OCI-LY1 (cell line): ENCODE data around the gene CRIM1.

Experiments used
- H2AFZ ChIP-seq: fragments of 200-600 bp; sonication (generic), shearing (Covaris generic); 2 replicates; pipeline ENCODE4 v1.6.0; 2014; ENCODE audit warnings: antibody characterized with exemption, mild to moderate bottlenecking, low read length
- H3F3A ChIP-seq: fragments of 200-600 bp; sonication (generic), shearing (Covaris generic); 2 replicates; pipeline ENCODE4 v1.6.0; 2014; ENCODE audit warnings: mild to moderate bottlenecking, antibody characterized with exemption, low read length, moderate library complexity; ENCODE audit not compliant: insufficient read depth
- H3K27ac ChIP-seq: fragments of 200-600 bp; sonication (generic); 2 replicates; pipeline ENCODE4 v1.5.1; 2014; ENCODE audit warnings: low read length, mixed run types, mild to moderate bottlenecking, low read depth; ENCODE audit not compliant: poor library complexity, severe bottlenecking
- H3K27me3 ChIP-seq: fragments of 200-600 bp; sonication (generic); 2 replicates; pipeline ENCODE4 v1.6.0; 2014; ENCODE audit warnings: antibody characterized with exemption, mild to moderate bottlenecking, low read length, moderate library complexity; ENCODE audit not compliant: insufficient read depth
- H3K36me3 ChIP-seq: fragments of 200-600 bp; sonication (generic); 2 replicates; pipeline ENCODE4 v1.6.1; 2014; ENCODE audit warnings: mild to moderate bottlenecking, antibody characterized with exemption, low read length, moderate library complexity, mixed read lengths; ENCODE audit not compliant: insufficient read depth
- H3K4me1 ChIP-seq: fragments of 200-600 bp; sonication (generic); 2 replicates; pipeline ENCODE4 v1.5.1; 2014; ENCODE audit warnings: mild to moderate bottlenecking, low read length, moderate library complexity; ENCODE audit not compliant: insufficient read depth, severe bottlenecking
- H3K4me2 ChIP-seq: fragments of 200-600 bp; sonication (generic), shearing (Covaris generic); 2 replicates; pipeline ENCODE4 v1.6.1; 2014; ENCODE audit warnings: low read length
- H3K4me3 ChIP-seq: fragments of 200-600 bp; sonication (generic); 2 replicates; pipeline ENCODE4 v1.5.1; 2014; ENCODE audit warnings: low read length, low read depth, mild to moderate bottlenecking, mixed read lengths; ENCODE audit not compliant: poor library complexity, severe bottlenecking
- H3K79me2 ChIP-seq: fragments of 200-600 bp; shearing (Covaris generic); 2 replicates; pipeline ENCODE4 v1.6.1; 2016; ENCODE audit warnings: mixed run types, low read length, mixed read lengths; ENCODE audit not compliant: insufficient read depth
- H3K9ac ChIP-seq: fragments of 200-600 bp; sonication (generic), shearing (Covaris generic); 2 replicates; pipeline ENCODE4 v1.6.1; 2014; ENCODE audit warnings: mild to moderate bottlenecking, low read length, mixed read lengths
- H3K9me2 ChIP-seq: fragments of 200-600 bp; sonication (generic), shearing (Covaris generic); 2 replicates; pipeline ENCODE4 v1.6.1; 2014; ENCODE audit warnings: low read depth, mild to moderate bottlenecking, low read length, mixed read lengths
- H3K9me3 ChIP-seq: fragments of 200-600 bp; shearing (Covaris generic); 2 replicates; pipeline ENCODE4 v1.6.1; 2014; ENCODE audit warnings: low read length, mixed read lengths
- H4K20me1 ChIP-seq: fragments of 200-600 bp; sonication (generic), shearing (Covaris generic); 2 replicates; pipeline ENCODE4 v1.6.0; 2016; ENCODE audit warnings: mild to moderate bottlenecking, low read length; ENCODE audit not compliant: insufficient read depth
- CTCF ChIP-seq: fragments of 200-600 bp; sonication (generic), shearing (Covaris generic); IDR thresholded peaks from 2 replicates; pipeline ENCODE4 v1.5.1; 2017; ENCODE audit warnings: mild to moderate bottlenecking, antibody characterized with exemption, low read length, moderate library complexity, mixed read lengths
- EZH2 ChIP-seq: fragments of 200-600 bp; sonication (generic), shearing (Covaris generic); IDR thresholded peaks from 2 replicates; pipeline ENCODE4 v1.8.0; 2017; ENCODE audit warnings: borderline replicate concordance, mixed run types, mild to moderate bottlenecking, antibody characterized with exemption, low read length, moderate library complexity, mixed read lengths

CRIM1 gene

GRCh38 chr2:36573165-36573564 lies 217.6 kb downstream of the CRIM1 start:
- no peaks in the 10 kb centered on the region for H3K9me2 ChIP-seq
- no peak overlapping the region for H2AFZ ChIP-seq
- H3K4me1 ChIP-seq, result no peaks in the 10 kb centered on the region
- no peaks in the 10 kb centered on the region for H3K79me2 ChIP-seq
- H3K9ac ChIP-seq, result no peak overlapping the region
- no peak overlapping the region for H3K4me2 ChIP-seq
- peaks cover 43% of the 10 kb centered on the region for H3K36me3 ChIP-seq
- H3K9me3 ChIP-seq, result no peaks in the 10 kb centered on the region
- H3K27ac ChIP-seq, result no peak overlapping the region
- no peak overlapping the region for H3K4me3 ChIP-seq
- H4K20me1 ChIP-seq, result no peaks in the 10 kb centered on the region
- no peaks in the 10 kb centered on the region for H3K27me3 ChIP-seq
- no peaks in the 10 kb centered on the region for H3F3A ChIP-seq
- no peak for TF ChIP-seq EZH2
- TF ChIP-seq CTCF, result no peak

GRCh38 chr2:36574560-36574959 lies 219.0 kb downstream of the CRIM1 start:
- Histone ChIP-seq H3K27ac (no peak overlapping the region), H3K4me3 (no peak overlapping the region), H3K4me1 (no peaks in the 10 kb centered on the region), H3K9me3 (no peaks in the 10 kb centered on the region), H3K9me2 (no peaks in the 10 kb centered on the region), H3K36me3 (peaks cover 57% of the 10 kb centered on the region), H3K27me3 (no peaks in the 10 kb centered on the region), H2AFZ (no peak overlapping the region), H3K9ac (no peak overlapping the region), H3K79me2 (no peaks in the 10 kb centered on the region), H3K4me2 (no peak overlapping the region), H3F3A (no peaks in the 10 kb centered on the region), H4K20me1 (no peaks in the 10 kb centered on the region)
- TF ChIP-seq EZH2, result no peak
- no peak for TF ChIP-seq CTCF

GRCh38 chr2:36577884-36578283 lies 222.3 kb downstream of the CRIM1 start:
- no peaks in the 10 kb centered on the region for H3K9me3 ChIP-seq
- TF ChIP-seq EZH2 (no peak), CTCF (no peak)
- no peaks in the 10 kb centered on the region for H3K4me1 ChIP-seq
- H4K20me1 ChIP-seq, result no peaks in the 10 kb centered on the region
- H3K9ac ChIP-seq, result no peak overlapping the region
- no peaks in the 10 kb centered on the region for H3F3A ChIP-seq
- no peaks in the 10 kb centered on the region for H3K79me2 ChIP-seq
- H3K36me3 ChIP-seq, result peaks cover 81% of the 10 kb centered on the region
- H2AFZ ChIP-seq, result no peak overlapping the region
- no peaks in the 10 kb centered on the region for H3K27me3 ChIP-seq
- no peaks in the 10 kb centered on the region for H3K9me2 ChIP-seq
- H3K27ac ChIP-seq, result no peak overlapping the region
- H3K4me2 ChIP-seq, result no peak overlapping the region
- H3K4me3 ChIP-seq, result no peak overlapping the region
